ENCODE results near the gene LLGL1. TPM values are rescaled to one million over a fixed set of nuclear protein-coding genes. Genes with fewer than 3 reads are reported as not detected.
A peak's percentile ranks its signal among the peaks of the same experiment; 100 is the strongest.

The LLGL1 gene
- polyA plus RNA-seq, 2 of the 4 experiments (the other 2 are of a cell fraction) = 11.2 to 19.3 TPM

DNA sequence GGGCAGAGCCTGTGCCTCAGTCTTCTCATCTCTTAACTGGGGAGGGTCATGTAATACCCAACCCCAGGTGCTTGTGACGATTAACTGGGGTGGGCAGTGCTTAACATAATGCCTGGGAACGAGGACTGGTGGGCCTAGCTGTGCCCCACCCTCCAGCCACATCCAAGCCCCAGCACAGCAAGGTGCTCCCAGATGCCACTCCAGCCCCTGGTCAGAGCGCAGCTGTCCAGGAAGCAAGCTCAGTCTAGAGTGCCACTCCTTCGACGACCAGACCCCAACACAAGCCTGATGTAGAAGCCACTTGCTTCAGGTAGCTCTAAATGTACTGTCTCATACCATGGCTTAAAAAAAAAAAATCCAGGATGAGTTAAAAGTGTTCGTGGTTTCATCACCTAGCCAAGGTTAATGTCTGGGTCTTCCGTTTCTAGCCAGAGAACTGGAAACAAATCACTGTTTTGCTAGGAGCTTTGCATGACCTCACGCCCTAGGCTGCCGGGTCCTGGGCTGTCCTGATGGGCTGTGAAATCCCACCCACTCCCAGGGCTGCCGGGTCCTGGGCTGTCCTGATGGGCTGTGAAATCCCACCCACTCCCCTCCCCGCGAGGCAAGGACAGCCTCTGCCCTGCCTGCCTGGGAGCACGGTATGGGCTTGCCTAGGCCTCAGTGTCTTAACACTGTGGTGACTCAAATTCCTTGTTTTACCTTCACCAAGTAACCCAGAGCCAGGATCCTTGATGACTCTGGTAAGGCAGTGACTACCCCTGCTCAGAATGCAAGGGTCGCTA lies 42.7 kb downstream of the LLGL1 start:
- ChIA-PET POLR2A (no interaction called here), CTCF (interaction anchor here (0.6 to 2.9 kb wide), 8 partner anchors 9 to 381 kb away, joined by 3 to 16 read pairs (median 4); no protein-coding TSS in a partner anchor)
- H3K4me1 ChIP-seq = no peaks in the 10 kb centered on the region
- no peak for DNase-seq (ENCODE audit: low read depth in 1 of 2, low spot score in 1 of 2)
- no peaks in the 10 kb centered on the region for H3K9me3 ChIP-seq
- no peak overlapping the region for H3K4me3 ChIP-seq
- peak; percentile 3 to 31; a peak in 3 of 6 replicates for ATAC-seq
- TF ChIP-seq, protein P1, sequence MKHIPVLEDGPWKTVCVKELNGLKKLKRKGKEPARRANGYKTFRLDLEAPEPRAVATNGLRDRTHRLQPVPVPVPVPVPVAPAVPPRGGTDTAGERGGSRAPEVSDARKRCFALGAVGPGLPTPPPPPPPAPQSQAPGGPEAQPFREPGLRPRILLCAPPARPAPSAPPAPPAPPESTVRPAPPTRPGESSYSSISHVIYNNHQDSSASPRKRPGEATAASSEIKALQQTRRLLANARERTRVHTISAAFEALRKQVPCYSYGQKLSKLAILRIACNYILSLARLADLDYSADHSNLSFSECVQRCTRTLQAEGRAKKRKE (CRISPR knock-in tag; IDR thresholded peaks at IDR 0.05; ENCODE audit: low read depth) = no peak
- TF ChIP-seq HOXB5 (CRISPR knock-in tag; IDR thresholded peaks at IDR 0.05) = no peak
- TF ChIP-seq SREBF2 (IDR thresholded peaks at IDR 0.05) = no peak
- TF ChIP-seq, protein P2, sequence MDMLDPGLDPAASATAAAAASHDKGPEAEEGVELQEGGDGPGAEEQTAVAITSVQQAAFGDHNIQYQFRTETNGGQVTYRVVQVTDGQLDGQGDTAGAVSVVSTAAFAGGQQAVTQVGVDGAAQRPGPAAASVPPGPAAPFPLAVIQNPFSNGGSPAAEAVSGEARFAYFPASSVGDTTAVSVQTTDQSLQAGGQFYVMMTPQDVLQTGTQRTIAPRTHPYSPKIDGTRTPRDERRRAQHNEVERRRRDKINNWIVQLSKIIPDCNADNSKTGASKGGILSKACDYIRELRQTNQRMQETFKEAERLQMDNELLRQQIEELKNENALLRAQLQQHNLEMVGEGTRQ (IDR thresholded peaks at IDR 0.05) = no peak
- TF ChIP-seq NFE2L2 (conservative IDR thresholded peaks at IDR 0.05; ENCODE audit: low read length) = no peak
- TF ChIP-seq MYC (IDR thresholded peaks at IDR 0.05; ENCODE audit: borderline replicate concordance, low read length) = no peak
- TF ChIP-seq MAZ (IDR thresholded peaks at IDR 0.05; ENCODE audit: borderline replicate concordance, low read depth, low read length) = no peak
- H3K4me2 ChIP-seq = no peak overlapping the region
- 80% methylated on average over 14 of the region's 14 CpGs for WGBS (ENCODE audit: missing lambda C conversion rate)
- no peak for FAIRE-seq
- H3K27ac ChIP-seq = no peak overlapping the region

DNA sequence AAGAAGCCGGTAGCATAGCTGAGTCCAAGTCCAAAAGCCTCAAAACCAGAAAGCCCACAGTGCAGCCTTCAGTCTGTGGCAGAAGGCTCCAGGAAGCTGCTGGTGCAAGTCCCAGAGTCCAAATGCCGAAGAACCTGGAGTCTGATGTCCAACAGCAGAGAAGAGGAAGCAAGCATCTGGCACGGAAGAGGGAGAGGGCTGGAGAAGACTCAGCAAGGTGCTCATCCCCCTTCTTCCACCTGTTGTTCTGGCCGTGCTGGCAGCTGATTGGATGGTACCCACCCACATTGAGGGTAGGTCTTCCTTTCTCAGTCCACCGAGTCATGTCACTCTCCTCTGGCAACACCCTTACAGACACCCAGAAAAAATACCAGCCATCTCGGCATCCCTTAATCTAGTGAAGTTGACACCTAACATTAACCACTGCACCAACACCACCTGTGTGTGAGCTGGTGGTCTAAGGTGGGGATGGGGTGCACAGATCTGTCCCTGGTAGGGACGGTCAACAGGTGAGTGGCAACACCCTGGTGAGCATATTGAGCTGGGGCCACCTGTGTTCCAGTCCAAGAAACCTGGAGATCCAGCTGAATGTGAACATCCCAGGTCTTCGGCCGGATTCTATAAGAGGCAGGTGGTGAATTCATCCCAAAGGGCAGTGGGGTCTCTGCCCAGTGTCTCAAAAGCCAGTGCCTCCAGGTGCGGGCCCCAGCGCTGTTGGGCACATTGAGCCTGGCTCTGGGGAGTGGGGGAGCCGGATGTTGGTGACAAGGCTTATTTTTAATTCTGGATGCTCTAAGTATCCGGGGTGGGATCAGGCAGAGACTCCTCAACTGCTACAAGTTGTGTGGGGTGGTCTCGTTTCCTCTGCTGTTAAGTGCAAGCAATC lies 44.9 kb downstream of the LLGL1 start:
- no peaks in the 10 kb centered on the region for H3K9me3 ChIP-seq
- H3K27ac ChIP-seq = no peak overlapping the region
- H3K4me1 ChIP-seq = no peaks in the 10 kb centered on the region
- TF ChIP-seq ZC3H11A (IDR thresholded peaks at IDR 0.05) = no peak
- TF ChIP-seq TP53 (CRISPR knock-in tag; IDR thresholded peaks at IDR 0.05) = no peak
- TF ChIP-seq, protein P3, sequence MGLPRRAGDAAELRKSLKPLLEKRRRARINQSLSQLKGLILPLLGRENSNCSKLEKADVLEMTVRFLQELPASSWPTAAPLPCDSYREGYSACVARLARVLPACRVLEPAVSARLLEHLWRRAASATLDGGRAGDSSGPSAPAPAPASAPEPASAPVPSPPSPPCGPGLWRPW (IDR thresholded peaks at IDR 0.05) = no peak
- TF ChIP-seq MAZ (IDR thresholded peaks at IDR 0.05; ENCODE audit: borderline replicate concordance, low read depth, low read length) = no peak
- TF ChIP-seq KDM1A (IDR thresholded peaks at IDR 0.05; ENCODE audit: low read depth) = no peak
- TF ChIP-seq SREBF2 (IDR thresholded peaks at IDR 0.05) = no peak
- TF ChIP-seq ZFP36 (IDR thresholded peaks at IDR 0.05; ENCODE audit: borderline replicate concordance, partially characterized antibody) = no peak
- no peak for TF ChIP-seq HDAC2 (IDR thresholded peaks at IDR 0.05)
- no peak for TF ChIP-seq HOXB13 (CRISPR knock-in tag; IDR thresholded peaks at IDR 0.05; ENCODE audit: low read depth)
- TF ChIP-seq, protein P4, sequence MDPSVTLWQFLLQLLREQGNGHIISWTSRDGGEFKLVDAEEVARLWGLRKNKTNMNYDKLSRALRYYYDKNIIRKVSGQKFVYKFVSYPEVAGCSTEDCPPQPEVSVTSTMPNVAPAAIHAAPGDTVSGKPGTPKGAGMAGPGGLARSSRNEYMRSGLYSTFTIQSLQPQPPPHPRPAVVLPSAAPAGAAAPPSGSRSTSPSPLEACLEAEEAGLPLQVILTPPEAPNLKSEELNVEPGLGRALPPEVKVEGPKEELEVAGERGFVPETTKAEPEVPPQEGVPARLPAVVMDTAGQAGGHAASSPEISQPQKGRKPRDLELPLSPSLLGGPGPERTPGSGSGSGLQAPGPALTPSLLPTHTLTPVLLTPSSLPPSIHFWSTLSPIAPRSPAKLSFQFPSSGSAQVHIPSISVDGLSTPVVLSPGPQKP (IDR thresholded peaks at IDR 0.05; ENCODE audit: low read depth, low read length) = no peak
- ChIA-PET POLR2A (no interaction called here), CTCF (interaction anchor here (1.7 to 2.9 kb wide), 3 partner anchors 8 to 22 kb away, joined by 6 to 16 read pairs (median 10); no protein-coding TSS in a partner anchor)
- 89% methylated on average over 14 of the region's 14 CpGs for WGBS (ENCODE audit: missing lambda C conversion rate)
- H3K4me2 ChIP-seq = no peak overlapping the region
- DNase-seq (ENCODE audit: low read depth in 1 of 2, low spot score in 1 of 2) (no peak), ATAC-seq (no peak), FAIRE-seq (no peak)
- no peak overlapping the region for H3K4me3 ChIP-seq

DNA sequence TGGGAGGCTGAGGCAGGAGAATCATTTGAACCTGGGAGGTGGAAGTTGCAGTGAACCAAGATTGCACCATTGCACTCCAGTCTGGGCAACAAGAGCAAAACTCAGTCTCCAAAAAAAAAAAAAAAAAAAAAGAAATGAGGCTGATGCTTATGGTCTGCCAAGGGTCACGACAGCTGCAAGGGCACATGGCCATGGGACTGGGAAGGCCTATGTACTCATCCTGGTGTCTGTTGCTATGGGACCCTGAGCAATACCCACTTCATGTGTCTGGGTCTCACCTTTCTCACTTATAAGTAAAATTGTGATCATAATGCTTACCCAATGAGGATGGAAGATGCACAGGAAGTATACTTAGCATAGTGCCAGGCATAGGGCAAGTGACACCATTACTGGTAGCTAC lies 51.6 kb downstream of the LLGL1 start:
- FAIRE-seq = peak; percentile 13
- ChIA-PET CTCF (interaction anchor here (0.5 to 4.3 kb wide), 8 partner anchors 8 to 59 kb away, joined by 3 to 23 read pairs (median 3); partner anchors contain the start of gene MIEF2), POLR2A (no interaction called here)
- peaks cover 3% of the 10 kb centered on the region; the same call in 1 of the 3 replicates for H3K4me1 ChIP-seq
- TF ChIP-seq RCOR1 (IDR thresholded peaks at IDR 0.05; ENCODE audit: low read depth, low read length) = no peak
- TF ChIP-seq CBX2 (IDR thresholded peaks at IDR 0.05; ENCODE audit: borderline replicate concordance, low read depth) = no peak
- no peak for TF ChIP-seq ESRRA (IDR thresholded peaks at IDR 0.05; ENCODE audit: borderline replicate concordance, low read length)
- no peak for TF ChIP-seq EHF (CRISPR knock-in tag; IDR thresholded peaks at IDR 0.05)
- no peak for ATAC-seq
- no peak overlapping the region for H3K4me2 ChIP-seq
- no peaks in the 10 kb centered on the region for H3K9me3 ChIP-seq
- WGBS (ENCODE audit: missing lambda C conversion rate) = 89% methylated on average over 1 of the region's 1 CpG
- no peak overlapping the region for H3K27ac ChIP-seq
- no peak overlapping the region for H3K4me3 ChIP-seq
- DNase-seq (ENCODE audit: low read depth in 1 of 2, low spot score in 1 of 2) = no peak

Data from A549 (cell line).